Measurements from ENCODE around the gene LRRC7. TPM values are rescaled to one million over a fixed set of nuclear protein-coding genes. Genes with fewer than 3 reads are reported as not detected.

LRRC7 gene
- total and polyA plus RNA-seq, 2 experiments from 2014 or later: 1.2 TPM; not detected in 1

GRCh38 chr1:70091811-70092210, 524.1 kb downstream of the LRRC7 start (continued):
- TF ChIP-seq ZNF462 (CRISPR knock-in tag; IDR thresholded peaks at IDR 0.05) (no peak), CTCF (conservative IDR thresholded peaks at IDR 0.05; ENCODE audit: low read depth in 2 of 2) (no peak), NANOG (IDR thresholded peaks at IDR 0.05; ENCODE audit: borderline replicate concordance) (no peak), JUNB (IDR thresholded peaks at IDR 0.05; ENCODE audit: unreplicated experiment) (no peak), EZH2phosphoT487 (IDR thresholded peaks at IDR 0.05; ENCODE audit: unreplicated experiment) (no peak), EZH2 (IDR thresholded peaks at IDR 0.05; ENCODE audit: low read depth, unreplicated experiment) (no peak)

GRCh38 chr1:70092526-70092925, 524.8 kb downstream of the LRRC7 start:
- no peak for DNase-seq (ENCODE audit: low spot score)
- no peaks in the 10 kb centered on the region for H3K36me3 ChIP-seq (ENCODE audit: insufficient read depth)
- H3F3A ChIP-seq (replicated peaks; ENCODE audit: low read depth): no peaks in the 10 kb centered on the region
- Mint-ChIP-seq H3K27ac (peak overlapping the region; percentile 50), H3K4me3 (no peak overlapping the region), H3K36me3 (ENCODE audit: low read depth) (no peaks in the 10 kb centered on the region), H3K9me3 (no peaks in the 10 kb centered on the region), H3K27me3 (ENCODE audit: insufficient read depth, low read depth, poor library complexity) (no peaks in the 10 kb centered on the region), H3K4me1 (peaks cover 8% of the 10 kb centered on the region; the same call in 2 of the 3 replicates)
- no peaks in the 10 kb centered on the region for H3K27me3 ChIP-seq (ENCODE audit: insufficient read depth)
- H3K9me2 ChIP-seq (ENCODE audit: insufficient read depth): no peaks in the 10 kb centered on the region
- no peaks in the 10 kb centered on the region for H4K20me1 ChIP-seq (replicated peaks; ENCODE audit: insufficient read depth)
- H3K4me3 ChIP-seq: no peak overlapping the region
- no peaks in the 10 kb centered on the region for H3K4me1 ChIP-seq (ENCODE audit: insufficient read depth)
- no peak for ATAC-seq
- no peak overlapping the region for H2AFZ ChIP-seq
- no peak overlapping the region for H3K4me2 ChIP-seq
- H3K79me2 ChIP-seq (replicated peaks; ENCODE audit: insufficient read depth): no peaks in the 10 kb centered on the region
- no peak overlapping the region for H3K27ac ChIP-seq (ENCODE audit: low read depth)
- TF ChIP-seq ZNF114 (CRISPR knock-in tag; IDR thresholded peaks at IDR 0.05) (no peak), ZNF331 (CRISPR knock-in tag; IDR thresholded peaks at IDR 0.05; ENCODE audit: low read depth) (no peak), POLR2AphosphoS5 (IDR thresholded peaks at IDR 0.05; ENCODE audit: low read depth) (no peak), CREB1 (CRISPR knock-in tag; IDR thresholded peaks at IDR 0.05; ENCODE audit: low read depth) (no peak), REST (IDR thresholded peaks at IDR 0.05; ENCODE audit: unreplicated experiment) (no peak)
